Measurements from ENCODE around the gene ZNF236.
"Not testable (repeated sequence)": the region's sequence is repeated elsewhere in the genome, so short reads cannot be mapped to it uniquely, and the experiment has no call there.

The ZNF236 gene

GRCh38 chr18:77012806-77013541, 190.6 kb downstream of the ZNF236 start:
- no peak for DNase-seq

DNA sequence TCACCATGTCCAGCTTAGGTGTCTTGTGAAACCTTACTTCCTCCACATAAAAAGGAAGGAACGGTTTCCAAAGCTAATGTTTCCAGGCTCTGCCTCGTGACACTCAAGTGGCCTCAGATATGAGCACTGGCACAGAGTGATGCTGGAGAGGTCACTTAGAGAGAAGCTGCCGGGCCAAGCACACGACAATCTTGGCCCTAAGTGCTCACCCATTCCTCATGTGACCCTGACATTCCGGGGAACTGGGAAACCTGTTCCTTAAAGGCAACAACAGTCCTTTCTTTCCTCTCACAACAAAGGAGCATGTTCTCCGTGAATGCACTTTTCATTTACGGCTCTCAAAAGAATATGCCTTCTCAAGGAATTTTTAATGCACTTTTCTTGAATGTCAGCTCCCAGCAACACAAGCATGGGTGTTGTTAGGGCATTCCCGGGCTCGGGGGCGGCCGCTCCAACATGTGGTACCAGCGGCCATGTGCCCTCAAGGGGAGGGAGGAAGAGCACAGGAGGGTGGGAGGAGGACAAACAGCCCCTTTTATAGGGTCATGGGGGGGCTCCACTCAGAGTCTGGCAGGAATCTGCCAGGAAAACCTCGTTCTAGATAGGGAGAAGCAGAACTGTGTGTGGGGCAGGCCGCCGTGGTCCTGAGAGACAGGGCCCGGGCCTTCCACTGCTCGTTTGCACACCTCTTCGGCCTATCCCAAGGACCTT, 191.6 kb downstream of the ZNF236 start:
- DNase-seq, result no peak

DNA sequence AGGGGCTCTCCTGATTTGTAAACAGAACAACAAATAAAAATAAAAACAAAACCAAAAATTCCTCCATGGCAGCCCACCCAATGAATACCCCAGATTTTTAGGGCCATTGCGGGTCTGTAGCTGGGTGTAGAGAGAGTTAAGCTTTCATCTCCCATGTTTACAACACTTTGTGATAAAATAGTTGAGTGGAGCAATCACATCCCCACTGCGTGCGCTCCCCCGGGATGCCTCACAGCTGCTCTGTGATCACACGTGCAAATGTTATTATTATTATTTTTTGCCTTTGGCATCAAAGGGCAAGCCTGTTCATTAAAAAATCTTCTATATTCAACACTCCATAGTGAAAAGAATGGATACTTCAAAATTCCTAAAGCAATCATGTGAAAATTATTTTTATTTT, 192.2 kb downstream of the ZNF236 start:
- DNase-seq, result no peak

DNA sequence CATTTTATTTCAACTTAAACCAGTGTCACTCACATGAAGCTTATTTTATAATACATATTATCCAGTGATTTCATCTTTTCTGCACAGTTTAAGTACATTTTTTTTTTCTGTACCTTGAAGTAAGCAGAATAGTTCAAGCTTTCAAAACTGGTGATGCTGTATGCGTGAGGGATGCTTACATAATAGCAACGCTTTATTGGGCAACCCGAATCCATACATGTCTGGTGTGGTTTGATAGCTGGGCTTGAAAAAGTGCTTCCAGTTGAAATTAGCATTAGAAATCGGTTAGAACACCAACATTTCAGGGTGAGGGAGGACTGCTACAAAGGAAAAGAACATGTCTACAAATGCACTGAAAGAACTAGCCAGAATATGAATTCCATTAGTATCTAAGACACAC, 192.8 kb downstream of the ZNF236 start:
- DNase-seq, result no peak

- no peak for DNase-seq
Measured at GRCh38 chr18:77015771-77016710, 193.7 kb downstream of the ZNF236 start.

GRCh38 chr18:77016936-77017335, 194.6 kb downstream of the ZNF236 start:
- DNase-seq, result no peak

- no peak for DNase-seq
Measured at GRCh38 chr18:77017355-77017754, 195.0 kb downstream of the ZNF236 start.

DNA sequence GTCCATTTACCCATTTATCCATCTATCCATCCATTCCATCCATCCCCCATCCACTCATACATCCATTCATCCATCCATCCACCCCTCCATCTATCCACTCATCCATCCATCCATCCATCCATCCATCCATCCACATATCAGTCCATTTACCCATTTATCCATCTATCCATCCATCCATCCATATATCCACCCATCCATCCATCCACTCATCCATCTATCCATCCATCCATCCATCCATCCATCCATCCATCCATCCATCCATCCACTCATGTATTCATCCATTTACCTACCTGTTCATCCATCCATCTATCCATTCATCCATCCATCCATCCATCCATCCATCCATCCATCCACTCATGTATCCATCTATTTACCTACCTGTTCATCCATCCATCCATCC, 196.3 kb downstream of the ZNF236 start:
- not testable (repeated sequence) for DNase-seq

DNA sequence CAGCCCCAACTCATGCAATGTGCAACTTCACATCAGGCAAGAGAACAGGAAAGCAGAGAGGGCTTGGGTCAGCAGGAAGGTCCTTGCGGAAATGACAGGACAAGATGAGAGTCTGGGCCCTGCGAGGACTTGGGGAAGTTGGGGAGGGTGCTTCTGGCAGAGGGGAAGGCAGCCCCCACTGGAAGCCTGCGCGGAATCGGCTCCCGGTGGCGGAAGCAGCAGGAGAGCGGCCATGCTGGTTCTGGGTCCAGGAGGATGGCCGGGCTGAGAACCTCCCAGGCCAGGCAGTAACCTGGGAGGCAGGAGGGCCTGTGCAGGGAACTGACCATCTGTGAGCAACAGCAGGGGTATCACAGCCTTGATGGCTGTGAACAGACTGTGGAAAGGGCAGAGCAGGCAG, 197.3 kb downstream of the ZNF236 start:
- DNase-seq, result no peak

Data from NCI-H2081 treated with DMSO at 0.1 percent for 48 hours (cell line).